Hematopoietic multipotent progenitor cell treated with erythropoietin and hydrocortisone succinate and interleukin-3 and kit ligand, for 17 days (in vitro differentiated cells): ENCODE measurements around the gene HIF1AN.
A peak's percentile ranks its signal among the peaks of the same experiment; 100 is the strongest.

Experiments used
- DNase-seq: peaks from one replicate; pipeline ENCODE4 v3.0.0-alpha.2; 2015; ENCODE audit warnings: low spot score

The HIF1AN gene

GRCh38 chr10:100522107-100522801, 13.5 kb upstream of the HIF1AN start:
- DNase-seq: no peak

- DNase-seq: no peak
Observed at GRCh38 chr10:100522945-100523344, 12.8 kb upstream of the HIF1AN start.

- no peak for DNase-seq
Observed at GRCh38 chr10:100524206-100524605, 11.5 kb upstream of the HIF1AN start.

DNA sequence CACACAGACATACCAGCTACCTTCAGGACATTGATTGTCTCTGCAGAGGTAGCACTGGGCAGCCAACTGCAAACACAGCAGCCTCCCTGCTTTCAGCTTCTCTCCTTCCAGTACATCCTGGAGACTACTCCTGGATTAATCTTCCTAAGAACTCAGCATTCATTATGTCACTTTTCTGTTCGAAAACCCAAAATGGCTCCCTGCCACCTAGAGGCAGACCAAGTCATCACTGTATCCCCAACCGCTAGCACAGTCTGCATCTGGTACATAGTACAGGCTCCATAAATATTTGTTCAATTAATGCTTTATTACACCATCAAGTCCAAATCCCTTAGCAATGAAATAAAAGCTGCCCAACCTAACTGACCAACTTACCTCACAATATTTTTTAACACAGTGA, 11.1 kb upstream of the HIF1AN start:
- DNase-seq: no peak

- DNase-seq: no peak
Observed at GRCh38 chr10:100528123-100528886, 7.4 kb upstream of the HIF1AN start.

DNA sequence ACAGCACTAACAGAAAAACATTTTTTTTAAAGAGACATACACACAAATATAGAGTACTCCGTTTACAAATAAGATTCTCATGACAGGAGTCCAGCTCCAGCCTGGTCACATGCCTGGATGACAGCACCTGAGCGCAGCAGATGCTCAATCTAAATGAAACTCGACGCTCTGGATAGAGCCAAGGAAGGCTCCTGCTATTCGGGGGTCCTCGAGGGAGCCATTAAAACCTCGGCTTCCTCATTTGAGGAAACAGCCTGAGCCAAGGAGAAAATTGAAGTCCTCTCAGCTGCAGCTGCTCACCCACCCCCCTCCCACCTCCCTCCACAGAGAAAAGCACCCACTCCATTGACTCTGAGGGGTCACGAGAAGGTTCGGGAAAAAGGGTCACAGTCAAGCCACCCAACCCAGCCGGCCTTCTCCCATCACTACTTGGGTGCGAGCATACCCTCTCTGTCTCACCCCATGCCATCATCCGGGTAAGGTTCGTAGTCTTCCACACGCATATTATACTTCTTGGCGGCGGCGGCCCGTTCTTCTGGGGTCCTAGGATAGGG, 6.7 kb upstream of the HIF1AN start:
- no peak for DNase-seq

GRCh38 chr10:100529475-100530298, 6.1 kb upstream of the HIF1AN start, which contains the start of gene NDUFB8:
TSS of gene NDUFB8 (minus strand) at chr10:100529871. CDS start at chr10:100529851, 20 bp downstream.
- peak; percentile 91 for DNase-seq

- no peak for DNase-seq
Observed at GRCh38 chr10:100531761-100532160, 4.0 kb upstream of the HIF1AN start.

GRCh38 chr10:100534726-100535125, 1.0 kb upstream of the HIF1AN start:
- peak; percentile 12 for DNase-seq

DNA sequence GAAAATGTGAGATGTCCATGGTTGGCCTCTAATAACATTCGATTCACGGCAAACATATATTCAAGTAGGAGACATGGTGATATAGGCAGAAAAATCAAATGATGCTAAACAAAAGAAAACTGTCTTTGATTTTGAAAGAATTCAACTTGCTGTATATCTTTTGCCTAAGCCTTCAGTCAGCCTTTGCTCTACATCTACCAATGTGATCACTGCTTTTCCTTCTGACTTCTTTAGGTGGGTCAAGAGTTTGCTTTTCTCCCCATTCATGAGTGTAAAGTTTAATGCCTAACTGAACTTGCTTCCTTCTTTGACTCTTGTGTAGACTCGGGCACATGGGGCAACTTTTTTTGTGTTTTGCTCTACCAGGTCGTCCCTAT, 417 bp upstream of the HIF1AN start:
- no peak for DNase-seq

GRCh38 chr10:100537475-100537874, 1.7 kb downstream of the HIF1AN start:
- DNase-seq: no peak

DNA sequence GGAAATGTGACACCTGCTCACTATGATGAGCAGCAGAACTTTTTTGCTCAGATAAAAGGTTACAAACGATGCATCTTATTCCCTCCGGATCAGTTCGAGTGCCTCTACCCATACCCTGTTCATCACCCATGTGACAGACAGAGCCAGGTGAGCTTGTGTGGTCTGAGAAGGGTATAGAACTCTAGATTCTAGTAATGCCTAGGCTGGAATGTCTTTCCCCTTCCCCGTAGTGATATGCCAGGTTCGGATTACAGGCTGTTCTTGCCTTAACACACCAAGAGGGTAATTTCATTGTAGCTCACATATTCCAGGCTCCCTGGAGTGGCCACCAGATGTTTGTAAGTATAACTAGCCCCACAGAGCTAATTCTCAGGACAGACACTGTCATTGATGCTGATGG, 9.2 kb downstream of the HIF1AN start:
- DNase-seq: no peak

GRCh38 chr10:100551196-100551595, 15.5 kb downstream of the HIF1AN start:
- no peak for DNase-seq

- no peak for DNase-seq
Observed at GRCh38 chr10:100551738-100552137, 16.0 kb downstream of the HIF1AN start.

GRCh38 chr10:100553929-100554328, 18.2 kb downstream of the HIF1AN start:
- no peak for DNase-seq

DNA sequence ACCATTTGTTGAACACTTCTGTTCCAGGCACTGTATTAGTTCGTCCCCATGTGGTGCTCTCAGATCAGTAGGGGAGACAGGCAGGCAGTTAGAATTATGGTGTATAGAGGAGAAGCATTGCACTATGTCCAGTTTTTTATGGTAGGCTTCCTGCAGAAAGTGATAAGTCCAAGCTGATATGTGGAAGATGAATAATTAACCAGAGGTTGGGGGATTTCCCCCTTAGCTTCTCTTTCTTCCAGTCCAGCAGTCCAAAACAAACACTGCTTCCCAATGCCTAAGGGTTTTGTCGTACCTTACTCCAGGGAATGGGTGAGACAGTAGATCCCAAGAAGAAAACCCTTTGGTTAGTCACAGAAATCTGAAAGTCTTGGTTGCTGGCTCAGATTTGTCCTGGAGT, 19.2 kb downstream of the HIF1AN start:
- DNase-seq: no peak

DNA sequence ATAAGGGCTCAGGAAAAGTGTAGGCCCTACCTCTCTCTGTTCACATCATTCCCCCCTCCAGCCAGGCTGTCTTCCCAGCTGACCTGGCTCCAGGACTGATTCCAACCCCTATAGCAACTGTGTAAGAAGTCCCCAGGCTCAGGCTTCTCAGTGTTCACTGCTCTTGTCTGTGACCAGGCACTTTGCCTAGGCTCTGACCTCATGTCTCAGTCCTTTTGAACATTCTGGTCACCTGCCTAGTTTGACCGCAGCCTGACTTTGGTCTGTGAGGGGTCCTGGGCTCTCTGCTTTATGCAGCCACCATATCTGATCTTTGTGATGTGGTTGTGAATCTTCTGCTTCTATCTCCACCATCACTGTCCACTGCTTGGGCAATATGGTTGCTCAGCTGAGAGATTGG, 24.5 kb downstream of the HIF1AN start:
- no peak for DNase-seq

- DNase-seq: no peak
Observed at GRCh38 chr10:100561005-100561404, 25.3 kb downstream of the HIF1AN start.

DNA sequence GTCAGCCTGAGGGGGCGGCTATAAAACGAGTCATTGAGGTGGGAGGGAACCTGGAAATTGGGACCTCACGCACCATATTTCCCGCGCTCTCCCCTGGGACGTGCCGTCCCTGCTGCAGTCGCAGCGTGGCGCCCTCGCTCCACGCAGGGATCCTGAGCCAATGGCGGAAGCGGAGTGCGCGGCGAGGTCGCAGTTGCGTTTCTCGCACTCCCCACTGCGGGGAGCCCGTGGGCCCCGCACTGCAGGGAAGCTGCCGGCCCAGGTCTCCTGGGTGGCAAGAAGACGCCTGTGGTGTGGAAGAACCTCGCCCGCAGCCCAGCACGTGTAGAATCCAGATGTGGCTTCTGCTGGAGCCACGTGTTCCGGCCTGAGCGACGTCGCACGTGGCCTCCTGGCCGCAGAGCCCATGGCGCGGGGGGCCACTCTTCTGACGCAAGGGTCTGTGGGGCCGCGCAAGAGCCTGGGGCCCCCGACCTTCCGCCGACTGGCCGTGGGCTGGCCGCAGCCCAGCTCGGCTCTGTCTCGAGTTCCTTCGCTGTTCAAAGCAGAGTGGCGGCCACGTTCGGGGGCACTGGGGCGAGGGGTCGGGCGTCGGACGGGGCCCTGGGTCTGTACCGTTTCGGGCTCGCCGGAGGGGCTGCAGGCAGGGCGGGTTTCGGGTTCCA, 26.4 kb downstream of the HIF1AN start:
- peak; percentile 69 for DNase-seq

DNA sequence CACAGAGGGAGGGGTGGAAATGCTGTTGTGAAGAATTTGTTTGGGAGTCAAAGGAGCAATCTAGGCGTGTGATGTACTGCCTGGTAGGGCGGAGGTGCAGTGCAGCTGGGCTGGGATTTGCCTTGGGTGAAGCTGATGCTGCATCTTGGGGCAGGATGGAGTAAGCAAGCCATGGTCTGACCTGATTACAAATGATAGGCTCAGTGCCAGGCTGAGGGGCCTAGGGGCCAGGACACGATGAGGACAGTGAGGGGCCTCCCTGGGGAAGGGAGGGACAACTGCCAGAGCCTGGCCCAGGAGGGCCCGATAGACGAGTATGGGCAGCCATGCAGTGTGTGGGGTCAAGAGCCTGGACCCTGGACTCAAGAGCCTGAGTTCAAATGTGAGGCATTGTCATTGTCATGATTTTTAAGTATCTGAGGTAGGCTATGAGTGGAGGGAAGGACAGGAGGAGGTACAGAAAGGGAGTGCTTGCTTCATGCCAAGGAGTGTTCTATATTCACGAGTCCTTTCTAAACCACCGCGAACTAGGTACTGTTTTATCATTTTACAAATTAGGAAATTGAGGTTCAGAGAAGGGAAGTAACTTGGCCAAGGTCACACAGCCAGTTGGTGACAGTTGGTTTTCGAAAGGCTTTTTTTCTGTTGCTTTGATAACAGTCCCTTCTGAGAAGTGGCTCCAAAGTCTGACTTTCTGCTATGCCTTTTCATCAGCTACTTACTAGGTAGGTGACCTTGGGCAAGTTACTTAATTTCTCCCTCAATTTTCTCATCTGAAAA, 29.7 kb downstream of the HIF1AN start:
- no peak for DNase-seq

GRCh38 chr10:100566561-100566960, 30.8 kb downstream of the HIF1AN start:
- DNase-seq: no peak
